Stimulated activated CD4-positive, alpha-beta T cell treated with anti-CD3 and anti-CD28 coated beads, Interleukin-15, amount 100 ng/mL, for 48 hours (primary cell): ENCODE data around the gene PSMB2.
"Not testable (repeated sequence)": the region's sequence is repeated elsewhere in the genome, so short reads cannot be mapped to it uniquely, and the experiment has no call there.

Experiments used
- DNase-seq, 2 donors: peaks; one replicate each; pipeline ENCODE4 v3.0.0-alpha.2; 2020; ENCODE audit warnings: low read depth in 2 of 2

Gene PSMB2

DNA sequence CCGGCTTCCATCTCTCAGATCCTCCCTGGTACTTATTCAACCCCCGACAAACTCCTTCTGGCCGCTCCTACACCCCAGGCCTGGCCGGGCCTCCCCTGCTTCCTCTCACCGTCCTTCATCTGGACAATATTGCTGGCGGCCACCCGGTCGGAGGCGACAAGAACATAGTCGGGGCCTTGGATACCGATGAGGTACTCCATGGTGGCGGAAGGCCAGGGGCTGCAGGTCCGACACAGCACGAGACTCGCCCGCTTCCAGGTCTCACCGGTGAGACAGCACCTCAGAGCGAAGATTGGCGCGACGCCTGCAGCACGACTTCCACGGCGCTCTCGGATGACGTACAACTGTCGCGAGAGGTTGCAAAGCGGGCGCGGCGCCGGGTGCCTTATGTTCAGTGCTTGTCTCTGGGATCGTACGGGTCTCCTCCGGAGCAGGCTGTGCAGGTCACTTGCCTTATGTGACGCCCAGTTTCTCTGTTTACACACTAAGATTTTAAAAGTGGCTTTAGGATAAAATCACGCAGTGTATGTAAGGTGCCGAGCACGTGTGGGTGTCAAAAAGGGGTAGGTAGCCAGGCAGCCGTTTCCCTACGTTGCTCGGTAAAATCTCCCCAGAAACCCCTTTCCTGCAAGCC is at the start of gene PSMB2:
PSMB2 (minus strand) TSS at position 294 of the 634 bp plus-strand sequence; CDS start at position 200, 94 bp downstream.
- peak; percentile 93 to 96 for DNase-seq

DNA sequence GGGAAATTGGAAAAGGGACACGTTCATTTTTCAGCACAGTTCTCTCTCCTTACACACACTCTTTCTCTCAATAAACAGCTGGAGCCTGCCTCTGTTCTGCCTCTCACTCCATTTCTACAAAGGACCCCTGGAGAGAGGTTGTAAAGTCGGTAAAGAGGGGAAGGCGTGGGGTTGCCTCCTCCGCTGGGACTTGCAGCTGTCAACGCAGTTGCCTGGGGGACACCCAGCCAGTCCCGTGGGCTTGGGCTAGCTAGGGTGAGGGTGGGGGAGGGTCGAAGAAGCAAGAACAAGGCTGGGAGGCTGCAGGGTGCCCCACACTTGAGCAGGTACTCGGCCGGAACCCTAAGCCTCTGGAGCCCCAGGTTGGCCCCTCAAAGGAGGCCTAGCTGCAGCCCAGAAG is 49.8 kb upstream of the PSMB2 start:
- DNase-seq: no peak

DNA sequence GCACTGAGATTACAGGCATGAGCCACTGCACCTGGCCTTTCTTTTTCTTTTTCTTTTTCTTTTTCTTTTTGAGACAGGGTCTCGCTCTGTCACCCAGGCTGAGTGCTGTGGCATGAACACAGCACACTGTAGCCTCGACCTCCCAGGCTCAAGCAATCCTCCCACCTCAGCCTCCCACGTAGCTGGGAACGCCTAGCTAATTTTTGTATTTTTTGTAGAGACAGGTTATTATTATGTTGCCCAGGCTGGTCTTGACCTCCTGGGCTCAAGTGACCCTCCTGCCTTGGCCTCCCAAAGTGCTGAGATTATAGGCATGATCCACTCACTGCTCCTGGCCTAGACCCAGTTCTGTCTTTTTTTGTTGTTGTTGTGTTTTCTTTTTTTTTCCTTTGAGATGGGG is 48.8 kb upstream of the PSMB2 start:
- DNase-seq: not testable (repeated sequence)

DNA sequence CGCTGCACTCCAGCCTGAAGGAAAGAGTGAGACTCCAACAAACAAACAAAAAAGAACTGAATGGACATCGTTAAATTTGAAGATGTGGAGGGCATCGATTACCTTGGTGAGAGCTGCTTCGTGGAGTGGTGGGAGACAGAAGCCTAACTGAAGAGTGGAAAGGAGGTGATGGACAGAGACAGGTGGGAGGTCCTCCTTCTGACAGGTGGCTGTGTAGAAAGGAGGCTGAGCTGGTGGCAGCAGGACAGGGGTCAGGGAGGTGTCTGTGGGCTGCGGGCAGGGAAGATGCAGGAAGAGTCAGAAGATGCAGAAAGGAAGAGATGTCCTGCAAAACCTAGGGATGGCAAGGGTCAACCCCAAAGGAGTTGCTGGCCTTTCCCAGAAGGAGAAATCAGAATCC is 46.8 kb upstream of the PSMB2 start:
- no peak for DNase-seq

DNA sequence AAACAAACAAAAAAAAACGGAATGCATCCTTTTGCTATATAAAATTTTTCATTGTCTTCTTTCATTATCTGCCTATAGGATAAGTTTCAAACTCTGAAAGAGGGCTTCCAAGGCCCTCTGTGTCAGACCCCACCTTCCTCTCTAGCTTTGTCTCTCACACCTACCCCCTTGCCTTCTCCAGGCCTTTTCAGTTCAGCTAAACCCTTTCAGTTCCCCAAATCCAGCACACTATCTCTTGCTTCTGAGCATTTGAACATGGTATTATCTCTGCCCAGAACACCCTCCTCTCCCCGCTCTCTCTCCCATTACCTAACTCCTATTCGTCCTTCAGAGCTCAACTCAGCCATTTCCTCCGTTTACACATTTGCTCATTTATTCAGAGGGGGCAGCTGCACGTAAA is 41.7 kb upstream of the PSMB2 start:
- DNase-seq: no peak

DNA sequence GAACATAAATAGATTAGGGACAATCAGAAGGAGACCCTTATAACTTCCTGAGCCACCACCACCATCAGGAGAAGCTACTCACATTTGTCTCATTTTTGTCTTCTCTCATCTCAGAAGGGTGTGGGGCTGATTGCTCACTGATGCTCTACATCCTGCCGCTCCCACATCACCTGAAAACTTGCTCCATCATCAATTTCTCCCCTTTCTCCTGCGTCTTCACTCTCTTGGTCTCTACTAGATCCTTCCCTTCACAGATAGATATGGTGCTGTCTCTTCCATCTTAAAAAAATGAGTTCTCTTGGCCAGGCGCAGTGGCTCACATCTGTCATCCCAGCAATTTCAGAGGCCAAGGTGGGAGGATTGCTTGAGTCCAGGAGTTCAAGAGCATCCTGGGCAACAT is 38.9 kb upstream of the PSMB2 start:
- DNase-seq: no peak

DNA sequence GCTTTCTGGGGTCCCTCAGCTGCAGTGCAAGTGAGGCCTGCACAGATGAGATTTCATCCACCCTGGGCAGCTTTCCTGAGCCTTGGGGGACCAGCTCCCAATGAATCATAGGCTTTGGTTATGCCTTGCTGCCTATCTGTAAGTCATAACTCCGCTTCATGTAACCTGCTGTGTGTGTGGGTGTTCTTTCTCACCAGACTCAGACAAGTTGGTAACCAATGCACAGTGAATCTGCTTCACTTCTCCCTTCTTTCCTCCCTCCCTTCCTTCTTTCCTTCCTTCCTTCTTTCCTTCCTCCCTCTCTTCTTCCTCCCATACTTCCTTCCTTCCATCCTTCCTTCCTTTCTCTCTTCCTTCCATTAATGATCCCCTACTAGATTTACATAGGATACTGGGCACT is 34.4 kb upstream of the PSMB2 start:
- no peak for DNase-seq

DNA sequence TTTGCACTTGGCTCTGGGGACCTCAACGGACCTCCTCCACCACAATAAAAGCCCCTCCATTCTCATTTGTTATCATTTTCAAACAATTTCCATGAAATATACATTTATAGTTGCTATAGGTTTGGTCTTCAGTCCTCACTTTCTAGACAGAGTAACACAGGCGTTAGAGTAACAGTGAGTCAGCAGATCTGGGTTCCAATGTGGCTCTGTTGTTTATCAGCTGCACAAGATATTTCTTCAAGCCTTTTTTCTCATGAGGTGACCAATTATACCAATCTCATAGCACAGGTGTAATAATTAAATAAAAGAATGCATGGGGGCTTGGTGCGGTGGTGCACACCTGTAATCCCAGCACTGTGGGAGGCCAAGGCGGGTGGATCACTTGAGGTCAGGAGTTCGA is 32.8 kb upstream of the PSMB2 start:
- no peak for DNase-seq

DNA sequence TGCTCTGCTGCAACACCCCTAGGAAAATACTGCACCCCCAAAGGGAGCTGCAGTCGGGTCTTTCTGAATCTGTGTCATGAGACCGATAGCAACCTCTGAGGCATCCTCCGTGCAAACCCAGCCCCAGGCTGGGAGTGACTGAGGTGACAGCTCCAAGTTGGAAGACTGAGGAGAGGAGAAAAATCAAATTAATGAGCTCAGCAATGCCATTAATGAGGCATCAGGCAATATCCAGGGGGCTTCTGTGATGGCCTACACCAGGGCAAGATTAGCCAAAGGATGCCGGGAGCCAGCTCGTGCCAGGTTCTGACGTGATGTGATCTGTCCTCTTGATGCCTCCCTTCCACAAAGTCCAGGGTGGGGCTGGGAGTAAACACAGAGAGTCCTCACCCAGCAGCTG is 30.8 kb upstream of the PSMB2 start:
- DNase-seq: no peak

DNA sequence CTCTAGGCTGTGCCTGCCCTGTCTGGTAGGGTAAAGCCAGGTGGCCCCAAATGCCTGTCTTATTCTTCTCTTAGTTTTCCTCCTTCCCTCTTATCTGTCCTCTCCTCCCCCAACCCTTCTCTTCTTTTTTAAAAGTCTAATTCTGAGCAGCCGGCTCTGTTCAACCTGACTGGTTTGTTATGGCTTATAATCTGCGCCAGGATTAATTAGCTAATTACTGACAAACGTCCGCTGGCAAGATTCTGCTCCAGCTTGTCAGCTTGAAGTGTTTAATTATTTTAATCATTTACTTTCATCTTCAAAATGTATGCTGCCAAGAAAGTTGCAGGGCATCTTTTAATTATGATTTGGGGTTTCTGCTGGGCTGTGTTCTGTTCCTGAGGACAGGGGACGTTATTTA is 27.2 kb upstream of the PSMB2 start:
- no peak for DNase-seq

DNA sequence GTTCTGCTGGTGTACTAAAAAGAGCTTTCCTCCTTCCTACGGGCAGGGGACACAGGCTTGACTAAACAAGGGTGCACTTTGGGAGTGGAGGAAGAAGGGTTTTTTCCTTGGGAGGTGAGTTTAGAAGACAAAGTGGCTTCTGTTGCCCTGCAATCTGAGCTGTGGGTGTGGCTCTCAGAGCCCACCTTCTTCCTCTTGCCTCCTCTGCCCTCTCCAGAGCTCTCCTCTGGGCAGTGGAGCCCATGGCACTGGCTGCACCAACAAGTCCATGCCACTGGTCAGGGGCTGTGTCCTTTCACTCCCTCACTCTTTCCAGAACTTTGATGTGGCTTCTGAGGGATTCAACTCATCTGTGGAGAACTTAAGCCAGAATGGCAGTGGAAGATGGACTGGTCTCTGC is 25.6 kb upstream of the PSMB2 start:
- no peak for DNase-seq

DNA sequence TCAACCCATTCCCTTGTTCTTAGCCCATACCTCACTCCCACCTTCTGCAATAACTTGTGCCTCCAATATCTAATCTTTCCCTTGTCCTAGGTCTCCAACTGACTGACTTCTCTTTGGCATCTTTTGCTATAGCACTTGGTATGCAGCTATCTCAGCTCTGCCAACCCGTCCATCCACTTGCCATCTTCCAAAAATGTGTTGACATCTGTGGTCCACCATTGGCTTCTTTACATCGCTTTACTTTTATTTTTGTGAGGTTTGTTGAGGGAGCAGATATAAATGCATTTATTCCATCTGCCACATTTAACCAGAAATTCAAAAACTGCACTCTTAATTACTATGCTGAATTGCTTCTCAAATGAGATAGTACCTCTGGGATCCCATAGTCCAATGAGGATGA is 24.9 kb upstream of the PSMB2 start:
- no peak for DNase-seq

DNA sequence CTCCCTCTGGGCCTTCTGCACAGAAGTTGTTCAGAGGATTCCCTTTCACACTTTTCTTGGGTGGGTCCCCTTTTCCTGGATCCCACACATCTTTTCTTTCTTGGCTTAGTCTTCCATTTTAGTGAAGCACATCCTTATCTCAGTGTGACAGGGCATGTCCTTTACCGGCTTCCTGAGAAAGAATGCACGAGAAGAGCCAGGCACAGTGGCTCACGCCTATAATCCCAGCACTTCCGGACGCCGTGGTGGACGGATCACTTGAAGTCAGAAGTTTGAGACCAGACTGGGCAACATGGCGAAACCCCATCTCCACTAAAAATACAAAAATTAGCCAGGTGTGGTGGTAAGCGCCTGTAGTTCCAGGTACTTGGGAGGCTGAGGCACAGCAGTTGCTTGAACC is 22.1 kb upstream of the PSMB2 start:
- no peak for DNase-seq

DNA sequence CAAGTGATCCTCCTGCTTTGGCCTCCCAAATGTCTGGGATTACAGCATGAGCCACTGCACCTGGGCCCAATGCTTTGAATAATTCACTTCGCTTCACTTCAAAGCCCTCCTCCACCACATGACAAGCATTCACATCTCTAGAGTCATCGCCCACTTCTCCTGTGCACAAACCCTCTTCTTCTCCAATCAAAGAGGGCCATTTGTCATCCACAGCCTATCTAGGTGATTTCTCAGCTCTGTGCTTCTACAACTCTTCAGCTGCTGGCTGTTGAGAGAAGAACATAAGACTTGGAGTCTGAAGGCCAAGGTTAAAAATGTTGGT is 20.1 kb upstream of the PSMB2 start:
- no peak for DNase-seq

DNA sequence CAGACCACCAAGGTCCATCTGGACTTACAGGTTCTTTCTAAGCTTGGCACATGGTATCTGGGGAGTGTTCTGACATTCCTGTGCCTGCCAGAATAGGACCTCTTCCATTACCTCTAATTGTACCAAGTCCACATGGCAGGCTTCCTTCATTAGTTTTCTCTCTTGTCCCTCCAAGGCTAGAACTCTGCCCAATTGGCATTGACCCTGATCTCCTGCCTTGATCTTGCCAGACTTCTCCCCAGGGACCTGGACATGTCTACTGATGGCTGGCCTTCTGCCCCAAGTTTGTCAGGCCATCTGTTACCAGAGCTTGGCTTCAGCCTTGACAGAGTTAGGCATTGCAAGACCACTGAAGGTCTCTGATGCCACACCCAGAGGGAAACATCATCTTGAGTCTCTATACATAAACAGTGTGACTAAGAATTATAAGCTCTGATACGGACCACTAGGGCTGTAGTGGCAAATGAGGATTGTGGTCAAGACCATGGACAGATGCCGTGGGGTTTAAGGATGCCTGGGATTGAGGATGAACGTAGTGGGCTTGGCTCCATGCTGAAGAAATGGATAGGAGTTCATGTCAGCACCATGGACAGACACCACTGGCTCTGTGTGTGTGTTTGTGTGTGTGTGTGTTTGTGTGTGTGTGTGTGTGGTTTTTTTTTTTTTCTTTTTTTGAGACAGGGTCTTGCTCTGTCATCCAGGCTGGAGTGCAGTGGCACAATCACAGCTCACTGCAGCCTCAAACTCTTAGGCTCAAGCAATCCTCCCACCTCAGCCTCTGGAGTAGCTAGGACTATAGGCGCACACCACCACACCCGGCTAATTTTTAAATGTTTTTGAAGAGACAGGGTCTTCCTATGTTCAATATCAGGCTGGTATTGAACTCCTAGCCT is 19.5 kb upstream of the PSMB2 start:
- DNase-seq: no peak

DNA sequence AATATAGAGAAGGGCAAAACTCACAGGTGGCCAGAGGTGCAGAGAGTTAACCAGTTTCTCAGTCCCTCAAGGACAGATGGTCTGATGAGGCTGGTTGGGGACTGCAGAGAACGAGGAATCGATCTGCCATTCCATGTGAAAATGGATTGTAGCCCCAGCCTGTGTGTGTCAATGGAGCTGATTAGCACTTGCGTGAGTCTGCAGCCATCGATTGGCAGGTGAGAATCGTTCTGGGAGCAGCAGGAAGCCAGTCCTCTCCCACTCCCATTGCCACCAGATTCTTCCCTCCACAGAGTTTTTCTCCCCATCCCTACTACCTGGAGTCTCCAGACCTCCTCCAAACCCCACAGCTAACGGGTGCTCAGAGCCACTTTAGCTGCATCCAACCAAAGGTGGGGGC is 18.3 kb upstream of the PSMB2 start:
- no peak for DNase-seq

DNA sequence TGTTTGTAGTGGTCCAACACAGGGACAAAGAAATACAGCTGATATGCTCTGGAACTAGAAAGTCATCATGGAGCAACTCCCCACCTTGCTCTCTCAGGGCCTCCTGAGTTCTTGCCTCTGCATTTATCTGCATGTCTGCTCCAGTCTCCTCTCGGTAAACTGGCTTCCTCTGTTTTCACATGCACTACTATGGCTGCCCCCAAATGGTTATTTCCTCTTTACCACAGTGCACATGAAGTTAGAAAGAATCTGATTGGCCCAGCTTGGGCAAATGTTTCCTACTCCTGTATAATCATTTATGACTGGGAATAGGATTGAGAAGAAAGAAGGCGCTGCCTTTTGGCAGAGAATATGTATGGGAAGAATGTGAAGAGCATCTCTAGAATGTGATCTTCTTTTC is 16.5 kb upstream of the PSMB2 start:
- no peak for DNase-seq

DNA sequence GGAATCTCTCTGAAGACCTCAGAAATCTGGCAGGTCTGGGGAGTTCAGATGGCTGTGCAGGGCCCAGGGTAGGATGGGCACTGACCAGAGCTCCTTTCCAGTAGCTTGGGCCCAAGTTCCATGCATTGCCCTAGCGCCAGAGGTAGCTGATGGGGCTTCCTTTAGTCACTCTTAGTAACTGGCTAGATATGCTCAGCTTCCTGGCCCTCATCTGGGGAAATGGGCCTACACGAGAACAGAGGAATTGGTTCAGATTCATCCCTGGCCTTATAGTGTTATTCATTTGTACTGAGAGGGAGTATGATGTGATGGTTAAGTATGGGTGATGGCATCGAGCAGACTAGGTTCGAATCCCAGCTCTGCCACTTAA is 15.5 kb upstream of the PSMB2 start:
- no peak for DNase-seq

DNA sequence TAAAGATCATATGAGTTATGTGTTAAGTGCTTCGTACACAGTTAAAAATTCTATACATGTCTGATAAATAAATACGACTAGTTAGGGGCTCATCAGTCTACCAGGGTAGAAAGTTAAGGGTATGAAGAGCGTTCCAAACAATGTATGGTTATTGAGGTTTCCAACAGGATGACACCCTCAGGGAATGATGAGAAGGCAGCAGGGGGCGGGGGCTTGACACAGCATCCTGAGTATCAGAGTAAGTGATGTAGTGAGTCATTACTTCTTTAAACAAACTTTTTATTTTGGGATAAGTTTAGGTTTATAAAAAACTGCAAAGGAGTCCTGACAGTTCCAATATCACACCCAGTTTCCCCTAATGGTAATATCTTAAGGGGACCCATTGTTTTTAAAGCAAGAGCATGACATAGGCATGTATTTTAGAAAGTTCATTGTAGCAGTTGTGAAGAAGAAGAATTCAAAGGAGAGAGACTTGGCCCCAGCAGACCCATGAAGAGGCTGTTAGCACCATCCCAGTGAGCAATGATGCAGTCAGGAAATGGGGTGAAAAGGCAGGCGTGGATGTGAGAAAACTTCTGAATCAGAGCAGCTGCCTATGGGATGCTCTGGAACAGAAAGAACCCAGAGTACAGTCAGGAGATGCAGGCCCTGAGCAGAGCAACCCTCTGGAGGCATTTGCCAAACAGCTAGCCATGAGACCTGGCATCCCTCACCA is 15.0 kb upstream of the PSMB2 start:
- DNase-seq: no peak

DNA sequence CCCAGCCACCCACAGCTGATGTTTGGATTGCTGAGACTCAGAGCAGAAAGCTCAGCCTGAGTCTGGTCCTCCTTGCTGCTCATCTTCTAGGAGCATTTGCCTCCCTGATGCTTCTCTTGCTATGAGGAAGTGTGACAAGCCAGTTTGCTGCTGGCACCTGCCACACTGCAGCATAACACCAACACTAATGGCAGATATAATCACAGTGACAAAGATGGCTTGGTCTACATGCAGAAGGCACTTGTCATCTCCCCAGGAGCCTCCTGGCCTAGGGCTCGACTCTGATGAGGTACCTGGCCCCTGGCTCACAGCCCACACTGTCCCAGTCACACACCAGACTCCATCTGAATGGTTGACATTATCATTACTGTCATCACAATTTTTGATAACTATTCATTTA is 13.9 kb upstream of the PSMB2 start:
- no peak for DNase-seq

DNA sequence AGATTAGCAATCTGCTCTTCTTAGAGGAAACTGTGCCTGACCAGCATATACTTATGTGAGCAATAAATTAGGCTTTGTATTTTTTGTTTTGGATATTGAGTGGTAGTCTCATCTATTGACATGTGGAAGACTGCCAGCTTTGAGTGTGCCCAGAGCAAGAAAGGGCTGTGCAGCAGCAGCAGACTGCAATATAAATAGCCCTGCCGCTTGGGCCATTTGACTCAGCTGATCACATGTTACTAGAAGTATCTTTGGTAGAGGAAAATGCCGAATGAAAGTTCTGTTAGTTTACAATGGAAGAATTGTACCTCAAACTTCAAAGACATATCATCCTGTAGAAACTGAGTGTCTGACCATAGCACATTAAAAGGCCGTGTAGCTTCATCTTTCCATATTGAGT is 9.1 kb upstream of the PSMB2 start:
- no peak for DNase-seq

DNA sequence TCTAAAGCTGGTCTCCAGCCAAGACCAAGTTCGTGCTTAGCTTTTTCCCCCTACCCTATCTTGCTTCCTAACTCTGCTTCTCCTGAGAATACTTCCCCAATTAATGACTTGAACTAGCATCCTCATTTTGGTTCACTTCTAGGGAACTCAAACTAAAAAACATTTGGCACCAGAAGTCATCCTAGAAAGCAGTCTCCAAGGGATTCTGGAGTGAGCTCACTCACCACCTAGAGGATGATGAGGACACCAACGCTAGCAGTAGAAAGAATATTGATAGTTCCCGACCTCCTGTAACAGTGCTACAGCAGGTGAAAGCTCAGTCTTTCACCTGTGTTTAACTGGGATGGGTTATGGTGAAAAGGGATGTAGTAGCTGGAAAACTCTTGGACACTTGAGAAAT is 4.7 kb upstream of the PSMB2 start:
- no peak for DNase-seq

DNA sequence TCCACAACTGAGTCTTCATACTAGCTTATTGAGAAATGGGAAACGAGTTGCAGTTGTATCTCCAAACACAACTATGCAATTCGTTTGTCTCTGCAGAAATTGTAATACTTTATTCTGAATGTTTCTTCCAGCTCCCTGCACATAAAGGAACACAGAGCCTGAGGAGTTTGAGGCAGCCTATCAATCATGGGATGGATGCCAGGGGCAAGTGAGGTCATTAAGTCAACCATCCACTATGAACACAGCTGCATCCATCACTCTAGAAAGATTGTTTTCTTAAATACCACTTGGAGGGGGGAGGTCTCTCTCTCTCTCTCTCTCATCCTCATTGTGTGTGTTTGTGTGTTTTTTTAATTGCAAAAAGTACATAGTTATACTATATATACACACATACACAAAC is 2.9 kb upstream of the PSMB2 start:
- DNase-seq: no peak
